Myocyte (in vitro differentiated cells): ENCODE measurements around the gene KRT82. TPM values are rescaled to one million over a fixed set of nuclear protein-coding genes. Genes with fewer than 3 reads are reported as not detected.
"Not testable (repeated sequence)": the region's sequence is repeated elsewhere in the genome, so short reads cannot be mapped to it uniquely, and the experiment has no call there.

Experiments used
- DNase-seq: peaks from one replicate; pipeline ENCODE4 v3.0.0-alpha.2; 2012; ENCODE audit warnings: low read depth
- polyA plus RNA-seq: library from polyadenylated mRNA; unstranded; fragments of >200 nt; gene quantifications from one replicate; pipeline ENCODE4 v1.2.1, GENCODE V29; 2012; ENCODE audit warnings: missing spikeins
- total RNA-seq: library from RNA; depleted of rRNA; stranded (reverse); fragments of >200 nt; gene quantifications from 2 replicates; pipeline ENCODE4 v1.2.3, GENCODE V29; 2014

The KRT82 gene
- not detected in 2 replicates for total RNA-seq
- not detected for polyA plus RNA-seq

DNA sequence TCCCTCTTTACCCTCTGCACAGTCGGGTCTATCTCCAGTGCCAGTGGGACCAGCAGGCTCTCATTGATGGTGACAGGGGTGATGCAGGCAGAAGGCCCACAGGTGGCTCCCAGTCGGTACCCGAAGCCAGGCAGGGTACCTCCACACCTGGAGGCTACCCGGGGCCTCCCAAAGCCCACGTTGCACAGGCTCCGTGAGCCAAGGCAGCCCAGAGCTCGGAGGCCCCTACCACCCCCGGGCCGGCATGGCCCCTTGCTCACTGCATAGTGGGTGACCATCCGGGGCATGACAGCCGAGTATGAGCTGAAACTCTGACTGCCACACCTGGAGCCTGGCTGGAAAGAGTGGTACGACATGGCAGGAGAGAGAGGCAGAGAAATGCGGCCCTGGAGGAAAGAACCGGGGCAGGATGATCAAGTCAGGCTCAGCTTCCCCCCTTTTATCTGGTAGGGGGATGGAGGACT is at the start of gene KRT82:
TSS of gene KRT82 (minus strand) at position 414 of the 464 bp plus-strand sequence. CDS start at position 356, 58 bp downstream.
- no peak for DNase-seq

DNA sequence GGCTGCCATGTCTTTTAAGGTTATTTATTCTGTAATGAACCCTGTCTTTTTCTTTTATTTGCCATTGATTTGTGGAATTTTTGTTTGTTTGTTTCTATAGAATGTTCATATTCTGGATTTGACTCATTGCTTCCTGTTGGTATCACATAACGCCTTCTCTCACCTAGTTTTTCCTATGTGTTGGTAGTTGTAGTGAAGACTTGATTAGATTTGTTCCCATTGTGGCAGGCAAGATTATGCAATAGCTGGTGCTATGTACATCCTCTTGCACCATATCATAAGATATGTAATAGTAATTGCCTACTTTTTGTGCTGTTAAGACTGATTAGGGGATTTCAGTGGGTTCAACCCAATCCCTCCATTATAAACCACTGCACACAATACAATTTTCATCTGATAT is 49.7 kb upstream of the KRT82 start:
- DNase-seq, result no peak

DNA sequence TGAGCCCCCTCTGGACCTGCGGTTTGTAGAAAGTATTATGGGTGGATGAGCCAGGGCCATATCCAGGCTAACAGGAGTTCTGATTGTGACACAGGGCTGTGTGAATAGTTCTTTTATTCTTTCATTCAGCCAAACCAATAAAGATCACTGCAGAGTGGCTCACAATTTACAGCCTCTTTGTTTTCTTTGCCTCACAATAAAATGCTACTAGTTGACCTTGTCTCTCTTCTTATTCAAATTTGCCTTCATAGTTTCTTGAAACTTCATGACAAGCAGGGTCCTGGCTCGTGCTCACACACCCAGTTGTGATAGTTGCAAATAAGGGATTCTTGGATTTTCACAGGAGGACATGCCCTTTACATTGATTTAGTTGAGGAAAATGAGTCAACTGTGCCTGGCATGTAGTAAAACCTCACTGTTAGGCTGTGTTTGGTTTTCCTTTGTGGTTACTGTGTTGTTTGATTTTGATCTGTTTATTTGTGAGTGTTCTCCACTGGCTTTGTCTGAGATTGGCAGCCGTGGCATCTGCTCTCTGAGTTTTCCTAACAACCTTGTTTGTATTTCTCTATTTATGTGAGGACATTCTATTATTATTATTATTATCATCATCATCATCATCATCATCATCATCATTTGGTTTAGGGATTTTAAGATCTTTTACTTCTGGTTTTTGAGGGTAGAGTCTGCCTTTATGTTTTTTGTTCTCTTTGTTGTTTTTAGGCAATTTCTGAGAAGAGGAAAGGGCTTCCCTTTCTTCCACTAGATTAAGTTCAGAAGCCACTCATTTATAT is 48.5 kb upstream of the KRT82 start:
- peak; percentile 13 for DNase-seq

GRCh38 chr12:52452101-52452500 is 46.0 kb upstream of the KRT82 start, which contains the start of gene KRT6B:
KRT6B (minus strand) TSS chr12:52452146; CDS start chr12:52452078, 68 bp downstream.
- DNase-seq, result no peak

DNA sequence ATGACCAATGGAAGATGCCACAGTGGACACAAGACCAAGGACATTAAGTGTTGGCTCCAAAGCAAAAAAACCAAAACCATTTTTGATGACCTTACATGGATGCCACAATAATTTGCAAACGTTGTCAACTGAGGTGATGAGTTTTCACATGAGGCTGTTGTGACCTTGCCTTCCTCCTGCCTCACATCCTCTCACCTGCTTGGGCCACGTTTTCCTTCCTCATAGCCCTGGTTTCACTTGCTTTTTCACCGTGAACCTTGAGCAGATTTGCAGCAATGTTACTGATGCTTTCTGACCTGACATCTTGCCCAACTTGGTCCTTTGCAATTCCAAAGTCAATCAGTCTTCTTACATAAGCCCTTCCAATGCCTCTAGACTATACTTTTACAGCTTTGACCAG is 42.1 kb upstream of the KRT82 start:
- DNase-seq, result no peak

DNA sequence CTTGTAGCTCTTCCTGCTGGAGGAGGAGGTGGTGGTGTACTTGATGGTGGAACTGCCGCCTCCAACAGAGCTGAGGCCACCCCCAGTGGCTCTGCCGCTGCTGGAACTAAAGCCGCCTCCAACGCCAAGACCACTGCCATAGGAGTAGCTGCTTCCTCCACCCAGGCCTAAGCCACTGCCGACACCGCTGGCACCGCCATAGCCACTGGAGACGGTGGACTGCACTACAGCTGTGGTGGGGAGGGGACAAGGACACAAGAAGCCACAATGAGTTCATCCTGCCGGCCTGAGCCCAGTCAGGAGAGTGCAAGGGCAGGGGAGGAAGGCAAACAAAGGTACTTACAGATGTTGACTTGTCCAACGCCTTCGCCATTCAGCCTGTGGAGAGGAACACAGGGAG is 41.1 kb upstream of the KRT82 start:
- DNase-seq, result not testable (repeated sequence)

GRCh38 chr12:52446367-52447045 is 40.4 kb upstream of the KRT82 start:
- no peak for DNase-seq

DNA sequence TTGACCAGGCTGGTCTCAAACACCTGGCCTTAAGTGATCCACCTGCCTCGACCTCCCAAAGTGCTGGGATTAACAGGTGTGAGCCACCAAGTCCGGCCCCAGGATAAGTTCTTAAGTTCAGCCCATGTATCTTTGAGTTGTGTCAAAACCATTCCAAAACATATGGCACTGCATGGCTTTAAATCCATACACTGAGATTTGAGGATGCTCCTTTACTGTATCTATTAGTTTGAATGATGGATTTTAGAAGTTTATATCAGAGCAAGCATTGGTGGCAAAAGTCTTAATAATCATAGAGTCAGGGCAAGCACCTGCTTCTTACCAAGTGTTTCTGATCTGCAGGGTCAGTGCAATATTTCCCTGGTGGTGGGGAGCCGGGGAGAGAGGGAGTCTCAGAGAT is 39.7 kb upstream of the KRT82 start:
- DNase-seq, result no peak

- DNase-seq, result no peak
Observed at GRCh38 chr12:52444647-52445595, 38.8 kb upstream of the KRT82 start.

DNA sequence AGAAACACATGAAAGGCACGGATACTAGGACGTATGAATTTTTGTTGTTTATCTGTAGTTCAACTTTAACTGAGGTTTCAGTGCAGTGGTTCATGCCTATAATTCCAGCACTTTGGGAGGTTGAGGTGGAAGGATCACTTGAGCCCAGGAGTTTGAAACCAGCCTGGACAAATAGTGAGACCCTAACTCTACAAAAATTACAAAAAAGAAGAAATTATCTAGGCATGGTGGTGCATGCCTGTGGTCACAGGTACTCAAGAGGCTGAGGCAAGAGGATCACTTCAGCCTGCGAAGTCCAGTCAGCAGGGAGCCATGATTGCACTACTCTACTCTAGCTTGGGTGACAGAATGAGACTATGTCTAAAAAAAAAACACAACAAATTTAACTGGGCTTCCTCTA is 37.8 kb upstream of the KRT82 start:
- DNase-seq, result no peak

DNA sequence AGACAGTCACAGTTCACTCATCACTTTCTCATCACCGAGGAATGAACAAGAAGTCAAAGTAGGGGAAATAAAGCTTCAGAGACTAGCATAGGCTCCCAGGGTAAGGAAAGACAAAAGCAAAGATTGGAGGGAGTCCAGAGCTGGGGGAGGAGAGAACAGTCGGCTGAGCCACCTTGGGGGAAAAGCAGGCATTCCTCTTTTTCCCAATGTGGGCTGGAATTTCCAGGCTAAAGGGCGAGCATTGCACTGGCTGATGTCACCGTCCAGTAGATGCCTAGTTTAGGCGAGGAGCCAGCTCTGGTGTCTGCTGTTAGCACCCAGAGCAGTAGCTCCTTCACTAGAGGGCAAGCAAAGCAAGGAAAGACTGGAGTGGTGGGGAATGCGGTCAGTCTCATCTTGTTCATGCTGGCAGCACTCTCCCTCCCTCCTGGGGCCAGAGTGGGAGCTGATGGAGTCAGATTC is 36.5 kb upstream of the KRT82 start:
- peak; percentile 80 for DNase-seq

DNA sequence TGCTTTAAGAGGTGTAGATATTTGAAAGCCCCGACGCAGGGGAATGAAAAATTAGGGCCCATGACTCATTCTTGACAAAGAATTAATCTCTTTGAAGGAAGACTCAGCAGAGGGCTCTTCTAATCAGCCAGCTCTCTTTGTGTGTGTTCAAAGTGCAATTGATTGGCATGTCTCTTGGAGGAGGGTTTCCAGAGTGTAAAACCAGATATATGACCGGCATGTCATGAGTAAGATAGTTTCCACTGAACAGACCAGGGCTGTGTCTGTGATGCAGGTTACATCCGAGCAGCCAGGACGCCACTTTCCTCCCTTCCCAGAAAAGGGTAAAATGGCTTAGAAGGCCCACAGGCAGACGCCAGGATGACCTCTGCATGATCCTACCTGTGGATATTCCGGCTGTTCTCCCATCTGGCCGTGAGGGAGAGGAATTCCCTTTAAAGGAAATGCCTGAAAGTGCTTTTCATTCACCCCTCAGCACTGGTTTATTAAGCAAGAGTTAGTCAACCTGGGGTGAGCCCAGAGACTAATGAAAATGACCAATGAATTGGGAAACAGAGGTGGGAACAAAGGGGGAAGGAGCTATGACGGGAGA is 35.3 kb upstream of the KRT82 start:
- no peak for DNase-seq

GRCh38 chr12:52440821-52441319 is 34.7 kb upstream of the KRT82 start:
- no peak for DNase-seq

- DNase-seq, result no peak
Observed at GRCh38 chr12:52439845-52440244, 33.7 kb upstream of the KRT82 start.

DNA sequence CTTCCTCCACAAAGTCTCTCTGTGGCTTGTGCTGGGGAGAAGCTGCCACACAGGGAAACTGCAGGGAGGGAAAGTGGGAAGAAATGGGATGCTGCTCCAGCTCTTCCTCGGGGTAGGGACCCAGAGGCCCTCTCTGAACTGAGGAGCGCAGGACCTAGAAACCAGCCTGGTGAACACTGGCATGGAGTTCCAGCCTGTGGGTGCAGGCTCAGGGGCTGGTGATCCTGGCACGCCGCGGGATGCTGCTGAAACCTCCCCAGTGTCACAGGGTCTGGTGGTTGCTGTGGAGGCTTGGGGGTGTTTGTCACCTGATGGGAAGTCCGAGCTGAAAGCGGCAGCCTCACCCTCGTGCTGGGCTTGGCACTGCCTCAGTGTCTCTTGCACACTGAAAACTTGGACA is 33.3 kb upstream of the KRT82 start:
- no peak for DNase-seq

DNA sequence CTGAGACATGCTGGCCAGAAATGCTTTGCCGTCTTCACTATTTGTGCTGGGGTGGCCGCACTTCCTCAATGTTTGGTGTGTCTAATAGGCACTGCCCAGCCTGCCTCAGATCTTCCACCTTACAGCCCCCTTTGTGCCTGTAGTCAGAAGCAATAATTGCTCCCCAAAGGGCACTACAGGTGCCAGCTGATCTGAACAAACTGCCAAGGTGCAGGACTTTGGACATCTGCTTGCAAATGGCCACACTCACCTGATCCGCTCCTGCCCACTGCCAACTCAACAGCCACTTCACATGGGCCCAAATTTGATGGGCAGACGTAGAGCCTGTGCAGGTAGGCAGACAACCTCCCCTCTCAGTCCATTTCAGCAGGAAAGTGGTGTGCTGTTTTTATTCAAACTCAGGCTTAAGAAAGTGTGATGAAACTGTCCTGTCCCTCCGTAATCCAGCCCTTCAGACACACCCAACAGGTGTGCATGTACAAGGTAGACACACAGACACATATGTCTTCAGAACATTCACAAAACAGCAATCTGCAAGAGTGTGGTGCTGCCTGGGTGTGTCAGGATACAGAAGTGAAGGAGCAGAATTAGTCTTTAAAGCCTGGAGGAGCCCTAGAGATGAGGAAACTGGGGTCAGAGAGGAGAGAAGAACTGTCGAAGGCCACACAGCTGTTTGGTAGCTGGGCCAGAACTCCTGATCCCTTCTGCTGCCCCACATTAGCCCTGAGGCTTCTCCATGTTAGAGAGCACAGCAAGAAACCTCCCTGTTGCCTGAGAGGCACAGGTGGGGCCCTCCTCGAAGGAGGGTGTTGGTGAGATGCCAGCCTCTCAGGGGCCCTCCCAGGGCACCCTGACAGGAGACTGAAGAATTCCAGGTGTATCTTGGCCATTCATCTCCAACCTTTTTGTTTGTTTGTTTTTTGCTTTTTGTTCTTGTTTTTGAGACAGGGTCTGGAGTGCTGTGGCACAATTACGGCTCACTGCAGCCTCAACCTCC is 32.5 kb upstream of the KRT82 start:
- DNase-seq, result no peak

DNA sequence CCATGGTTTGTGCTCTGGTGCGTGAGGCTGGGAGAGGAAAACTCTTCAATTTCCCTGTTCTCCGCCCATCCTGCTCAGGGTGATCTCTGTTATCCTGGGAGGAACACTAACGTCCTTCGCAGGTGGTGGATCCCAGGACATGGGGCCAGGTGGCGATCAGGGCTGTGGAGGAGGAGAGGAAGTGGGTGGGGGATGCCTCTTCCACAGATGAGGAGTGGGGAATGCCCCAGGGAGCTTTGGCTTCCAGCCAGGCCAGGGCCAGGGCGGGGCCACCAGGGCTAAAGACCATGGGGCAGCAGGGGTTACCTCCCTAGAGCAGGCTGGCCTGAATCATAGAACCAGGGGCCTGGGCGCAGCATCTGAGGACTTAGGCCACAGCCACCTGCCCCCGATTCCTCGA is 31.4 kb upstream of the KRT82 start:
- DNase-seq, result no peak

GRCh38 chr12:52436828-52437474 is 30.8 kb upstream of the KRT82 start:
- DNase-seq, result no peak
